Thyroid gland (tissue), 4 donors: Measurements from ENCODE around the gene GPR107. TPM values are rescaled to one million over a fixed set of nuclear protein-coding genes. Genes with fewer than 3 reads are reported as not detected.
A peak's percentile ranks its signal among the peaks of the same experiment; 100 is the strongest.

Experiments used
- DNase-seq, 2 donors: peaks; one replicate each; pipeline ENCODE4 v3.0.0-alpha.2; 2019
- H3K27ac ChIP-seq, 3 donors: fragments of 200-600 bp; sonication (generic); 1 replicate in 2 of 3; 2 replicates in 1 of 3; pipeline ENCODE4 v1.5.1; 2016 to 2019; ENCODE audit warnings: mild to moderate bottlenecking in 1 of 3, moderate library complexity in 1 of 3
- H3K27me3 ChIP-seq: fragments of 200-600 bp; sonication (generic); one replicate; pipeline ENCODE4 v1.5.1; 2019
- H3K36me3 ChIP-seq, 2 donors: fragments of 200-600 bp; sonication (generic); one replicate each; pipeline ENCODE4 v1.5.1; 2016 to 2019
- H3K4me1 ChIP-seq, 2 donors: fragments of 200-600 bp; sonication (generic); one replicate each; pipeline ENCODE4 v1.5.1; 2017 to 2019
- H3K4me3 ChIP-seq, 3 donors: fragments of 200-600 bp; sonication (generic); replicated peaks in 1 of 3; 1 replicate in 2 of 3; 2 replicates in 1 of 3; pipeline ENCODE4 v1.5.1; 2016; ENCODE audit warnings: mild to moderate bottlenecking in 1 of 3
- H3K9me3 ChIP-seq: fragments of 200-600 bp; sonication (generic); one replicate; pipeline ENCODE4 v1.5.1; 2017
- CTCF ChIP-seq, 6 experiments: fragments of 200-600 bp in 3 of 6; fragments of 450-650 bp in 3 of 6; sonication (generic) in 3 of 6; IDR thresholded peaks; one replicate each; pipeline ENCODE4 v1.5.1; 2016 to 2019; ENCODE audit warnings: antibody characterized with exemption in 6 of 6, mild to moderate bottlenecking in 2 of 6, inconsistent platforms in 1 of 6, moderate library complexity in 1 of 6
- POLR2A ChIP-seq, 2 donors: fragments of 450-650 bp; IDR thresholded peaks; one replicate each; pipeline ENCODE4 v1.6.1; 2017; ENCODE audit warnings: antibody characterized with exemption in 2 of 2, mild to moderate bottlenecking in 2 of 2, moderate library complexity in 1 of 2
- WGBS, 2 donors: methylation state at CpG; one replicate each; pipeline ENCODE4 v1.1.5; 2017; 5-methylcytosine and 5-hydroxymethylcytosine counted together
- intact Hi-C: fragments of 100-400 bp; cut with DNase I; formaldehyde crosslinking; loops from one replicate; pipeline ENCODE4 v1.15.1; 2023
- total RNA-seq, 4 donors: library from RNA; depleted of rRNA; stranded (reverse); fragments of >200 nt; gene quantifications; one replicate each; pipeline ENCODE4 v1.2.3, GENCODE V29; 2016

The GPR107 gene
- total RNA-seq, 4 donors from 2014 or later = 43.5 to 65.6 (median 58.7) TPM

GRCh38 chr9:130112538-130113151 lies 58.9 kb downstream of the GPR107 start:
- no peaks in the 10 kb centered on the region for H3K27me3 ChIP-seq
- H3K9me3 ChIP-seq = no peaks in the 10 kb centered on the region
- WGBS, 2 donors = 16 to 38% methylated on average over 3 of the region's 3 CpGs
- H3K36me3 ChIP-seq = peaks cover 0 to 5% of the 10 kb centered on the region in 2 donors
- peaks cover 29 to 43% of the 10 kb centered on the region in 2 donors for H3K4me1 ChIP-seq
- peak; percentile 83 for DNase-seq
- no peak overlapping the region for H3K4me3 ChIP-seq
- peak overlapping the region; percentile 85 to 89 (median 86) for H3K27ac ChIP-seq
- TF ChIP-seq CTCF (IDR thresholded peaks at IDR 0.05) (no peak), POLR2A (IDR thresholded peaks at IDR 0.05) (no peak)
- intact Hi-C loops = no loop called here

GRCh38 chr9:130114741-130115140 lies 61.0 kb downstream of the GPR107 start:
- Histone ChIP-seq H3K4me1 (peaks cover 44 to 58% of the 10 kb centered on the region in 2 donors), H3K9me3 (no peaks in the 10 kb centered on the region), H3K27me3 (no peaks in the 10 kb centered on the region), H3K36me3 (no peaks in the 10 kb centered on the region), H3K27ac (peak overlapping the region in 2 of 3 donors; percentile 6 to 77), H3K4me3 (no peak overlapping the region)
- no peak for DNase-seq
- TF ChIP-seq POLR2A (IDR thresholded peaks at IDR 0.05) (no peak), CTCF (IDR thresholded peaks at IDR 0.05) (no peak)
- intact Hi-C loops = no loop called here

GRCh38 chr9:130116346-130116745 lies 62.6 kb downstream of the GPR107 start:
- intact Hi-C loops = no loop called here
- no peak for DNase-seq
- Histone ChIP-seq H3K9me3 (no peaks in the 10 kb centered on the region), H3K27me3 (no peaks in the 10 kb centered on the region), H3K4me3 (no peak overlapping the region), H3K27ac (no peak overlapping the region), H3K36me3 (no peaks in the 10 kb centered on the region), H3K4me1 (peaks cover 43 to 54% of the 10 kb centered on the region in 2 donors)
- WGBS, 2 donors = 95 to 99% methylated on average over 5 to 9 of the region's 9 CpGs
- no peak for TF ChIP-seq CTCF (IDR thresholded peaks at IDR 0.05)

- peaks cover 0 to 1% of the 10 kb centered on the region in 2 donors for H3K36me3 ChIP-seq
- no peak overlapping the region for H3K4me3 ChIP-seq
- WGBS, 2 donors = 87 to 93% methylated on average over 9 of the region's 9 CpGs
- intact Hi-C loops = no loop called here
- TF ChIP-seq POLR2A (IDR thresholded peaks at IDR 0.05) (no peak), CTCF (IDR thresholded peaks at IDR 0.05) (no peak)
- H3K4me1 ChIP-seq = peaks cover 44 to 54% of the 10 kb centered on the region in 2 donors
- no peaks in the 10 kb centered on the region for H3K9me3 ChIP-seq
- no peak for DNase-seq
- H3K27me3 ChIP-seq = no peaks in the 10 kb centered on the region
- H3K27ac ChIP-seq = peak overlapping the region; percentile 42 to 56 (median 56)
These were observed 63.7 kb downstream of the GPR107 start for GRCh38 chr9:130117376-130117775.

GRCh38 chr9:130117816-130118632 lies 64.3 kb downstream of the GPR107 start:
- intact Hi-C loops = no loop called here
- no peak for TF ChIP-seq POLR2A (IDR thresholded peaks at IDR 0.05)
- no peak for TF ChIP-seq CTCF (IDR thresholded peaks at IDR 0.05)
- Histone ChIP-seq H3K4me1 (peaks cover 45 to 56% of the 10 kb centered on the region in 2 donors), H3K36me3 (peaks cover 0 to 3% of the 10 kb centered on the region in 2 donors), H3K27ac (peak overlapping the region; percentile 42 to 56 (median 56)), H3K27me3 (no peaks in the 10 kb centered on the region), H3K4me3 (no peak overlapping the region), H3K9me3 (no peaks in the 10 kb centered on the region)
- WGBS, 2 donors = 60 to 69% methylated on average over 10 of the region's 11 CpGs
- peak; percentile 55 to 69 for DNase-seq
